GM23248 (cell line): ENCODE measurements around the gene MYH11. TPM values are rescaled to one million over a fixed set of nuclear protein-coding genes. Genes with fewer than 3 reads are reported as not detected.

Source experiments
- DNase-seq: peaks from one replicate; pipeline ENCODE4 v3.0.0-alpha.2; 2015
- H2AFZ ChIP-seq: fragments of 200-600 bp; sonication (generic); 2 replicates; pipeline ENCODE4 v1.6.1; 2016; ENCODE audit warnings: antibody characterized with exemption
- H3F3A ChIP-seq: fragments of 200-600 bp; sonication (generic); 2 replicates; pipeline ENCODE4 v1.6.1; 2016; ENCODE audit warnings: mild to moderate bottlenecking, antibody characterized with exemption, mixed run types; ENCODE audit not compliant: insufficient read depth
- H3K27ac ChIP-seq: fragments of 200-600 bp; sonication (generic); 2 replicates; pipeline ENCODE4 v1.5.1; 2016; ENCODE audit warnings: mild to moderate bottlenecking
- H3K27me3 ChIP-seq: fragments of 200-600 bp; sonication (generic); replicated peaks from 2 replicates; pipeline ENCODE4 v1.6.1; 2016; ENCODE audit warnings: mild to moderate bottlenecking; ENCODE audit not compliant: insufficient read depth
- H3K36me3 ChIP-seq: fragments of 200-600 bp; sonication (generic); 2 replicates; pipeline ENCODE4 v1.6.1; 2016; ENCODE audit warnings: low read depth, mild to moderate bottlenecking
- H3K4me1 ChIP-seq: fragments of 200-600 bp; sonication (generic); 2 replicates; pipeline ENCODE4 v1.6.1; 2016; ENCODE audit warnings: mild to moderate bottlenecking; ENCODE audit not compliant: insufficient read depth
- H3K4me2 ChIP-seq: fragments of 200-600 bp; sonication (generic); one replicate; pipeline ENCODE4 v1.6.1; 2016; ENCODE audit warnings: mild to moderate bottlenecking; ENCODE audit not compliant: unreplicated experiment
- H3K4me3 ChIP-seq: fragments of 200-600 bp; sonication (generic); 2 replicates; pipeline ENCODE4 v1.5.1; 2016; ENCODE audit warnings: mild to moderate bottlenecking
- H3K79me2 ChIP-seq: fragments of 200-600 bp; sonication (generic); 2 replicates; pipeline ENCODE4 v1.6.1; 2016; ENCODE audit warnings: mild to moderate bottlenecking; ENCODE audit not compliant: insufficient read depth
- H3K9ac ChIP-seq: fragments of 200-600 bp; sonication (generic); 2 replicates; pipeline ENCODE4 v1.6.1; 2016; ENCODE audit warnings: mild to moderate bottlenecking
- H3K9me2 ChIP-seq: fragments of 200-600 bp; sonication (generic); 2 replicates; pipeline ENCODE4 v1.6.1; 2016; ENCODE audit warnings: mixed run types, mild to moderate bottlenecking, moderate library complexity; ENCODE audit not compliant: insufficient read depth
- H3K9me3 ChIP-seq: fragments of 200-600 bp; sonication (generic); one replicate; pipeline ENCODE4 v1.6.1; 2017; ENCODE audit warnings: low read depth
- H4K20me1 ChIP-seq: fragments of 200-600 bp; sonication (generic); 2 replicates; pipeline ENCODE4 v1.6.0; 2016; ENCODE audit not compliant: insufficient read depth
- EZH2 ChIP-seq: fragments of 200-600 bp; sonication (generic); IDR thresholded peaks from 2 replicates; pipeline ENCODE4 v1.6.1; 2018; ENCODE audit warnings: antibody characterized with exemption, mild to moderate bottlenecking; ENCODE audit not compliant: insufficient read depth, poor library complexity, severe bottlenecking
- EZH2phosphoT487 ChIP-seq: fragments of 200-600 bp; sonication (generic); IDR thresholded peaks from 2 replicates; pipeline ENCODE4 v1.6.1; 2018; ENCODE audit warnings: antibody characterized with exemption, moderate library complexity, mild to moderate bottlenecking, low read depth; ENCODE audit not compliant: insufficient read depth
- WGBS, 2 experiments: methylation state at CpG; one replicate each; pipeline ENCODE4 v1.1.6; 2015 to 2017; ENCODE audit warnings: low lambda C conversion rate in 2 of 2, low coverage in 1 of 2; ENCODE audit errors: missing lambda C conversion rate in 2 of 2; 5-methylcytosine and 5-hydroxymethylcytosine counted together
- in situ Hi-C: fragments of 300-500 bp; cut with MboI; formaldehyde crosslinking; loops from 2 replicates; pipeline ENCODE4 v1.15.0; 2020
- polyA plus RNA-seq: library from polyadenylated mRNA; unstranded; fragments of >200 nt; fragmentation: Nextera tagmentation; extraction: Ambion mirVana; gene quantifications from 2 replicates; pipeline ENCODE4 v1.2.1, GENCODE V29; 2016
- total RNA-seq: library from RNA; depleted of rRNA; stranded (reverse); fragments of >200 nt; shearing (Covaris generic); gene quantifications from 2 replicates; pipeline ENCODE4 v1.2.3, GENCODE V29; 2014

The MYH11 gene
- total and polyA plus RNA-seq, 2 experiments from 2014 or later = 0.79 TPM; not detected in 1

GRCh38 chr16:15782573-15783365 lies 74.1 kb downstream of the MYH11 start:
- WGBS, 2 experiments = 56 to 61% methylated on average over 13 of the region's 13 CpGs
- Histone ChIP-seq H3K4me1 (no peaks in the 10 kb centered on the region), H3F3A (no peaks in the 10 kb centered on the region), H3K27me3 (peaks cover 2% of the 10 kb centered on the region; the same call in 1 of the 2 replicates), H2AFZ (no peak overlapping the region), H3K9me3 (no peaks in the 10 kb centered on the region), H3K79me2 (no peaks in the 10 kb centered on the region), H3K9me2 (no peaks in the 10 kb centered on the region), H3K9ac (no peak overlapping the region), H3K4me2 (no peak overlapping the region), H3K4me3 (no peak overlapping the region), H3K27ac (no peak overlapping the region), H3K36me3 (no peaks in the 10 kb centered on the region), H4K20me1 (no peaks in the 10 kb centered on the region)
- no peak for TF ChIP-seq EZH2
- TF ChIP-seq EZH2phosphoT487 = no peak
- in situ Hi-C loops = no loop called here
- no peak for DNase-seq

DNA sequence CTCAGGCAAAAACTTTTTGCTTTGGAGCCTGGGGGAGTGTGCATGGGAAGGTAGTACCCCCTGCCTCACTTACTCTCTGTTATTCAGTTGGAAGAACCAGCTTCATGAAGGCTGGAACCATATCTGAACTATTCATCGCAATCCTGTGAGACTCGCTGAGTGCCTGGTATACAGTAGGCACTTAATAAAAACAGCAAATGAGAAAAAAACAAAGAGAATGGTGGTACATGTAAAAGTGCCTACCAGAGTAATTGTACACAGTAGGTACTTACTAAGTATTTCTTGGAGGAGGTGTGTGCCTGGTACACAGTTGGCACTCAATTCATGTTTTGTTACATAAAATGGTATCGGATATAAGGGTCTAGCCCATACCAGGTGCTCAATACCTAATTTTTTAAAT lies 75.2 kb downstream of the MYH11 start:
- Histone ChIP-seq H3K9me2 (no peaks in the 10 kb centered on the region), H4K20me1 (no peaks in the 10 kb centered on the region), H2AFZ (no peak overlapping the region), H3K4me1 (no peaks in the 10 kb centered on the region), H3K27me3 (peaks cover 6% of the 10 kb centered on the region; the same call in 1 of the 2 replicates), H3K36me3 (no peaks in the 10 kb centered on the region), H3K27ac (no peak overlapping the region), H3K4me3 (no peak overlapping the region), H3K9ac (no peak overlapping the region), H3K4me2 (no peak overlapping the region), H3K9me3 (no peaks in the 10 kb centered on the region), H3F3A (no peaks in the 10 kb centered on the region), H3K79me2 (no peaks in the 10 kb centered on the region)
- DNase-seq = no peak
- in situ Hi-C loops = no loop called here
- WGBS, 2 experiments = 57 to 73% methylated on average over 3 of the region's 3 CpGs
- no peak for TF ChIP-seq EZH2phosphoT487
- no peak for TF ChIP-seq EZH2

GRCh38 chr16:15780805-15781204 lies 76.0 kb downstream of the MYH11 start:
- Histone ChIP-seq H3K4me1 (no peaks in the 10 kb centered on the region), H3K36me3 (no peaks in the 10 kb centered on the region), H4K20me1 (no peaks in the 10 kb centered on the region), H3K27me3 (peaks cover 10% of the 10 kb centered on the region; the same call in 1 of the 2 replicates), H2AFZ (no peak overlapping the region), H3F3A (no peaks in the 10 kb centered on the region), H3K27ac (no peak overlapping the region), H3K9me3 (no peaks in the 10 kb centered on the region), H3K4me2 (no peak overlapping the region), H3K9me2 (no peaks in the 10 kb centered on the region), H3K4me3 (no peak overlapping the region), H3K79me2 (no peaks in the 10 kb centered on the region), H3K9ac (no peak overlapping the region)
- TF ChIP-seq EZH2 (no peak), EZH2phosphoT487 (no peak)
- DNase-seq = no peak
- WGBS, 2 experiments = 80 to 82% methylated on average over 7 of the region's 7 CpGs
- in situ Hi-C loops = no loop called here

- peaks cover 13% of the 10 kb centered on the region; the same call in 1 of the 2 replicates for H3K27me3 ChIP-seq
- TF ChIP-seq EZH2phosphoT487 (no peak), EZH2 (no peak)
- no peaks in the 10 kb centered on the region for H3K9me3 ChIP-seq
- H3K4me1 ChIP-seq = no peaks in the 10 kb centered on the region
- DNase-seq = no peak
- no peaks in the 10 kb centered on the region for H3K9me2 ChIP-seq
- WGBS, 2 experiments = 45 to 58% methylated on average over 8 of the region's 8 CpGs
- no peak overlapping the region for H3K9ac ChIP-seq
- no peak overlapping the region for H3K4me2 ChIP-seq
- H3K4me3 ChIP-seq = no peak overlapping the region
- H3K79me2 ChIP-seq = no peaks in the 10 kb centered on the region
- no peaks in the 10 kb centered on the region for H3F3A ChIP-seq
- H2AFZ ChIP-seq = no peak overlapping the region
- in situ Hi-C loops = loop anchor here (10.0 kb wide), 1 partner anchor 345 kb away; no protein-coding TSS in a partner anchor
- no peak overlapping the region for H3K27ac ChIP-seq
- H4K20me1 ChIP-seq = no peaks in the 10 kb centered on the region
- H3K36me3 ChIP-seq = no peaks in the 10 kb centered on the region
Measured at GRCh38 chr16:15779664-15780351, 77.0 kb downstream of the MYH11 start.
